ENCODE data around the gene HIP1.
A peak's percentile ranks its signal among the peaks of the same experiment; 100 is the strongest.
"Not testable (repeated sequence)": the region's sequence is repeated elsewhere in the genome, so short reads cannot be mapped to it uniquely, and the experiment has no call there.

Gene HIP1

DNA sequence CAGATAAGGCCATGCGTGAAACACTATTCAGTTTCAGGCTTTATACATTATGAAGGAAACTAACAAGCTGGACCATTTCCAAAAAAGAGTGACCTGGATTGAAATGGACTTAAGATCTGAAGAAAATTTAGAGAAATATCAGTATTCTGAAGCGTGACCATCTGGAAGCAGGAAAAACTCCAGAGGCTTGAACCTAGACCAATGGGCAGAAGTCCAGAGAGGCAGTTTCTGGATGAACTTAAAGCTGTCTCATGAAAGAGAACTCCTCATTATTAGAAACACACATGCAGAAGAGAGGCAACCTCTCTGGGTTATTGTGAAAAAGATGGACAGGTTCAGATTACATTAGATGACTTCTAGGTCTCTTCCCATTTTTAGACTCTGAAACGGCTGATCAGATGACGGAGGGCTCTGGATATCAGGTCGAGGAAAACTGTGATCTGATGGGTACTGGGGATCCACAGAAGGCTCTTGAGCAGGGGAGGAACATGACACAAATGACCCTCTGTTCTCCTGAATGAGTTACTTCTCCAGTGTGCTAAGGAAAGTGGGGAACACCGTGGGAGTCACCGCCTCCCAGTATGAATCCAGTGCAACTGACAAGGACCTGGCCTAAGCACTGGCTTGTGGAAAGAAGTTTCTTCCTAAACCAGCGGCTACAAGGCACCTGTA, 130.2 kb downstream of the HIP1 start:
- Histone ChIP-seq H3K4me1 (peaks cover 37% of the 10 kb centered on the region), H3K9me3 (no peaks in the 10 kb centered on the region), H3K27ac (no peak overlapping the region), H3K9ac (no peak overlapping the region), H3K4me2 (no peak overlapping the region), H3K36me3 (no peaks in the 10 kb centered on the region), H3K4me3 (no peak overlapping the region), H4K20me1 (peaks cover 12% of the 10 kb centered on the region; the same call in 1 of the 2 replicates), H3K27me3 (no peaks in the 10 kb centered on the region)
- TF ChIP-seq Cebpa-rat (IDR thresholded peaks at IDR 0.05), result no peak

DNA sequence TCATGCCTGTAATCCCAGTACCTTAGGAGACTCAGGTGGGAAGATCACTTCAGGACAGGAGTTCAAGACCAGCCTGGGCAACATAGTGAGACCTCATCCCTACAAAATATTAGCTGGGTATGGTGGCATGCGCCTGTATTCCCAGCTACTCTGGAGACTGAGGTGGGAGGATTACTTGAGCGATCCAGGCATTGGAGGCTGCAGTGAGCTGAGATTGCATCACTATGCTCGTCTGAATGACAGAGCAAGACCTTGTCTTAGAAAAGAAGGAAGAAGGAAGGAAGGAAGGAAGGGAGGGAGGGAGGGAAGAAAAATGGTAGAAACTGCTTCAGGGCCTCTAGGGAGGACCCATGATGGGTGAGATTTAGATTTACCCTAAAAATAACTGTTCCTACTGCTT, 134.3 kb downstream of the HIP1 start:
- no peaks in the 10 kb centered on the region for H3K9me3 ChIP-seq
- H3K36me3 ChIP-seq, result no peaks in the 10 kb centered on the region
- H3K4me1 ChIP-seq, result peaks cover 37% of the 10 kb centered on the region
- H3K9ac ChIP-seq, result no peak overlapping the region
- H3K27ac ChIP-seq, result peak overlapping the region; percentile 35; the same call in 1 of the 2 replicates
- H4K20me1 ChIP-seq, result peaks cover 6% of the 10 kb centered on the region; the same call in 1 of the 2 replicates
- H3K4me2 ChIP-seq, result peak overlapping the region; percentile 61
- no peak for TF ChIP-seq Cebpa-rat (IDR thresholded peaks at IDR 0.05)
- no peak overlapping the region for H3K4me3 ChIP-seq
- H3K27me3 ChIP-seq, result no peaks in the 10 kb centered on the region

DNA sequence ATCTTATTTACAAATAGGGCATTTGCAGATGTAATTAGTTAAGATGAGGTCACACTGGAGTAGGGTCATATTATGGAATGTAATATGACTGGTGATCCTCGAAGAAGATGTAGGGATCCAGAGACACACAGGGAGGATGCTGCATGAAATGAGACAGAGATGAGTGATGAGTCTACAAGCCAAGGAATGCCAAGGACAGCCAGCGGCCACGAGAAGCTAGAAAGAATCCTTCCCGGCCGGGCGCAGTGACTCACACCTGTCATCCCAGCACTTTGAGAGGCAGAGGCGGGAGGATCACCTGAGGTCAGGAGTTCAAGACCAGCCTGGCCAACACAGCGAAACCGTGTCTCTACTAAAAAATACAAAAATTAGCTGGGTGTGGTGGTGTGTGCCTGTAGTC, 135.9 kb downstream of the HIP1 start:
- H3K4me2 ChIP-seq, H3K27me3 ChIP-seq, H4K20me1 ChIP-seq, H3K9me3 ChIP-seq, H3K36me3 ChIP-seq, H3K9ac ChIP-seq, H3K27ac ChIP-seq, H3K4me3 ChIP-seq: not testable (repeated sequence)
- H3K4me1 ChIP-seq, result peaks cover 32% of the 10 kb centered on the region

DNA sequence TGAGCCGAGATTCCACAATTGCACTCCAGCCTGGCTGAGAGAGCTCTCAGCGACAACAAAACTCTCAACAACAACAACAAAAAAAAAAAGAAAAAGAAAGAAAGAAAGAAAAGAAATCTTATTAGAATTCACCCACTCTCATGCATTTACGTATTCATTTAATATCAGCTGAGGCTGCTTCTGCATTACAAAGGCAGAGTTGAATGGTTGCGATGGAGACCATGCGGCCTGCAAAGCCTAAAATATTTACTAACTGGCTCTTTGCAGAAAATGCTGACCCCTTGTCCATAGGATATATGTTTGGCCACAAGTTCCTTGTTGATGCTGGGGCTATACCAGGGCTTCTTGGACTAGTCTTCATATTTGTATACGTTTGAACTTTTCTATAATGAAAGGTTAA, 137.2 kb downstream of the HIP1 start:
- Histone ChIP-seq H3K4me1 (peaks cover 32% of the 10 kb centered on the region), H4K20me1 (no peaks in the 10 kb centered on the region), H3K9ac (no peak overlapping the region), H3K4me2 (no peak overlapping the region), H3K9me3 (no peaks in the 10 kb centered on the region), H3K27me3 (no peaks in the 10 kb centered on the region), H3K4me3 (no peak overlapping the region), H3K36me3 (peaks cover 19% of the 10 kb centered on the region; the same call in 1 of the 2 replicates), H3K27ac (no peak overlapping the region)
- no peak for TF ChIP-seq Cebpa-rat (IDR thresholded peaks at IDR 0.05)

DNA sequence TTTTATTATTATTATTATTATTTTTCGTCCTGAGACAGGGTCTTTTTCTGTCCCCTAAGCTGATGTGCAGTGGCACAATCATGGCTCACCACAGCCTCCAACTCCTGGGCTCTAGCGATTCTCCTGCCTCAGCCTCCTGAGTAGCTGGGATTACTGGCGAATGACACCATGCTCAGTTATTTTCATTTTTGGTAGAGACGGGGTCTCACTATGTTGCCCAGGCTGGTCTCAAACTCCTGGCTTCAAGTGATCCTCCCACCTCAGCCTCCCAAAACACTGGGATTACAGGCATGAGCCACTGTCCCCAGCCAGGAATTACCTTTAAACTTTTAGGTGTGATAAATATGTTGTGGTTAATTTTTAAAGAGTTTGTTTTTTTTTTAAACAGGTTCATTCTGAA, 138.0 kb downstream of the HIP1 start:
- H3K4me2 ChIP-seq, result not testable (repeated sequence)

DNA sequence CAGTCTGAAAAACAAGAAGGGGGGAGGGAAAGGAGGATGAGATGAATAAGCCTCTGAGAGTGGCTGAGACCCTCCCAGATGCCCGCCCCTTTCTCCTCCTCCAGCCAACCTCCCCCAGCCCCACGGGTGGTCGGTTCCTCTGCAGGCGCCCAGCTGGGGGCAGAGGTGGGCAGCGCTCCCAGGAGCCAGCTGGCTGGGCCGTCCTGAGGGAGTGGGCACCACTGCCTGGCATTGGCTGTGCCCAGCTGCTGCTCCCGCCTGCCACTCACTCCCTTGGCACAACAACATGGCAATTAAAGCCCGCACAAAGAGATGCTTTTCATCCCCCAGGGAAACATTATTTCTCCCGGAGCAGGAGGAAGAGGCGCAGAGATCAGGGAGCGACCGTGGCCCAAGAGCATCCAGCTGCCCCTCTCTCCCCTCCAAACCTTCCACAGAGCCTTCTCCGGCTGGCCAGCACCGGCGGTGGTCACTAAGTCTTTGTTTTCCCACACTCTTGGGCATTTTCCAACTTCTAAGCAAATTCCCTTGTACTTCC, 139.4 kb downstream of the HIP1 start:
- peaks cover 21% of the 10 kb centered on the region; the same call in 1 of the 2 replicates for H3K36me3 ChIP-seq
- H3K4me1 ChIP-seq, result peaks cover 25% of the 10 kb centered on the region
- TF ChIP-seq Cebpa-rat (IDR thresholded peaks at IDR 0.05), result no peak
- H3K27me3 ChIP-seq, result no peaks in the 10 kb centered on the region
- no peak overlapping the region for H3K9ac ChIP-seq
- no peak overlapping the region for H3K4me3 ChIP-seq
- no peaks in the 10 kb centered on the region for H3K9me3 ChIP-seq
- no peak overlapping the region for H3K27ac ChIP-seq
- no peaks in the 10 kb centered on the region for H4K20me1 ChIP-seq
- H3K4me2 ChIP-seq, result no peak overlapping the region

More for the DNA sequence above, 138.0 kb downstream of the HIP1 start:
- Histone ChIP-seq H3K36me3 (peaks cover 21% of the 10 kb centered on the region; the same call in 1 of the 2 replicates), H3K4me1 (peaks cover 29% of the 10 kb centered on the region)
- not testable (repeated sequence) for H4K20me1 ChIP-seq, H3K27ac ChIP-seq, H3K4me3 ChIP-seq, H3K27me3 ChIP-seq, H3K9me3 ChIP-seq, H3K9ac ChIP-seq

DNA sequence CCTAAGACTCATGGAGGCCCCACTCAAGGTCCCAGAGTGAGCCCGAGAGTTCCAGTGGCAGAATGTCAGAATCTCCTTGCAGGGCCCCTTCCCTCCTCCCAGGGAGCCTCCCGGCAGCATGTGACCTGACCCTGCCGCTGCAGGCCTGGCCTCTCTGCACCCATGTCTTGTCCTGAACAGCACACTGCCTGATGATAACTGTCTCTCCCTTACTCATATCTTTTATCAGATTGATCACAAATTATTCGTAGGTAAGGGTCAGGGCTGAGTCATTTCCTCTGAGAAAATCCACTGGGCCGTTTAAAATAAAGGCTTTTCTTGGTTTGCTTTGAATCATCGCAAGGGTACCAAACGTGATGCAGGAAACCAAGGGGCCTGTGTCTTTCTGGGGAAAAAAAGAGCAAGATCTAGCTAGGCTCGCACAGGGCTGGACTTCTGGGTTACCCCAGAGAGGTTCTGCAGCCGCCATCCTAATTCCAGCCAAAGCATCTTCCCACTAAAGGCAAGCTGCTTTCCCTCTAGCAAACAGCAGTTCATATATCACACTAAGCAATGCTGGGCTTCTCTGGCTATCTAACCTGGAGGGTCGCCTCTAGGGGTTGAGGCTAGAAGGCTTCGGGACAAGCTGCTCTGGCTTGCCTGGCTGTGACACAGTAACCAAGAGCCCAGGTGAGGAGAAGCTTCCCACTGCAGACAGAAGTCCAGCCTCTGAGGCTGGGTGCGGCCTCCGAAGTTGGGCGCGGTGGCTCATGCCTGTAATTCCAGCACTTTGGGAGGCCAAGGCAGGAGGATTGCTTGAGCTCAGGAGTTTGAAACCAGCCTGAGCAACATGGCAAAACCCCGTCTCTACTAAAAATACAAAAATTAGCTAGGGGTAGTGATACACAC, 141.8 kb downstream of the HIP1 start:
- no peak overlapping the region for H3K4me3 ChIP-seq
- H4K20me1 ChIP-seq, result no peaks in the 10 kb centered on the region
- H3K27me3 ChIP-seq, result no peaks in the 10 kb centered on the region
- no peak overlapping the region for H3K4me2 ChIP-seq
- H3K4me1 ChIP-seq, result peaks cover 26% of the 10 kb centered on the region
- no peak overlapping the region for H3K27ac ChIP-seq
- H3K36me3 ChIP-seq, result peaks cover 28% of the 10 kb centered on the region
- no peak for TF ChIP-seq Cebpa-rat (IDR thresholded peaks at IDR 0.05)
- 0 out of 2 replicates have a peak, but pooled peaks cover under 1% of the 10 kb centered on the region for H3K9me3 ChIP-seq
- no peak overlapping the region for H3K9ac ChIP-seq

DNA sequence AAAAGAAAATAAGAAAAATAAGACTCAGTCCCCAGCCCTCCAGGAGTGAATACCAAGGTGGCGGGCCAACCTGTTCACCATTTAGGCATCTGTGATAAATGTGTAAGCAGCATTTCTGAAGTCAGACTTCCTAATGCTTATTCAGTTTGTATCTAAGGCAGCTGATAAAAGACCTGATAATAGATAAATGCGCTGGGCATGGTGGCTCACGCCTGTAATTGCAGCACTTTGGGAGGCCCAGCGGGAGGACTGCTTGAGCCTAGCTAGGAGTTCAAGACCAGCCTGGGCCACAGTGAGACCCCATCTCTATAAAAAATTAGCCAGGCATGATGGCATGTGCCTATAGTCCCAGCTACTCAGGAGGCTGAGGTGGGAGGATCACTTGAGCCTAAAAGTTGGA, 143.0 kb downstream of the HIP1 start:
- Histone ChIP-seq H3K9me3 (peaks cover 12% of the 10 kb centered on the region; the same call in 1 of the 2 replicates), H3K27me3 (no peaks in the 10 kb centered on the region), H4K20me1 (no peaks in the 10 kb centered on the region), H3K36me3 (peaks cover 40% of the 10 kb centered on the region), H3K4me1 (peaks cover 29% of the 10 kb centered on the region), H3K9ac (no peak overlapping the region), H3K27ac (no peak overlapping the region), H3K4me2 (no peak overlapping the region; the same call in 1 of the 2 replicates), H3K4me3 (no peak overlapping the region)
- no peak for TF ChIP-seq Cebpa-rat (IDR thresholded peaks at IDR 0.05)

DNA sequence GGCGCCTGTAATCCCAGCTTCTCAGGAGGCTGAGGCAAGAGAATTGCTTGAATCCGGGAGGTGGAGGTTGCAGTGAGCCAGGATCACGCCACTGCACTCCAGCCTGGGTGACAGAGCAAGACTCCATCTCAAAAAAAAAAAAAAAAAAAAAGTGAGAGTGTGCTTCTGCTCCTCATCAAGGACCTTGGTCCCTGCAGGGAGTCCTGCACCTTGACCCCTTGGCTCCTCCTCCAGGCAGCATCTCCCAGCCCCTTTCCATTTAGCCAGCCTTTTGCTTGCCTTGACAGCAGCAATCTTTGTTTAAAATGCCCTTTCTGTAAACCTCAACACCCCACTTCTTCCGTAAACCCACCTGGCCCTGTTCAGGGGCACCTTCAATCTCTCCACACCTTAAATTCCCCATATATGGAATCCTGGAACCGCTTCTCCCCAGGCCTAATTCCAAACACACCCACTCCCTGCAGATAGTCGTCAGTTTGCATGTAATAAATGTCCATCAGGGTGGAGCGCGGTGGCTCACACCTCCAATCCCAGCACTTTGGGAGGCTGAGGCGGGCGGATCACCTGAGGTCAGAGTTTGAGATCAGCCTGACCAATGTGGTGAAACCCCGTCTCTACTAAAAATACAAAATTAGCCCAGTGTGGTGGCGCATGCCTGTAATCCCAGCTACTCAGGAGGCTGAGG, 145.1 kb downstream of the HIP1 start:
- Histone ChIP-seq H3K36me3 (peaks cover 42% of the 10 kb centered on the region), H3K9me3 (peaks cover 15% of the 10 kb centered on the region; the same call in 1 of the 2 replicates), H3K4me1 (peaks cover 25% of the 10 kb centered on the region)
- H3K4me3 ChIP-seq, H4K20me1 ChIP-seq, H3K4me2 ChIP-seq, H3K9ac ChIP-seq, H3K27ac ChIP-seq, H3K27me3 ChIP-seq: not testable (repeated sequence)
